GM12878 (cell line): ENCODE data around the gene C17orf58. TPM values are rescaled to one million over a fixed set of nuclear protein-coding genes. Genes with fewer than 3 reads are reported as not detected.
A peak's percentile ranks its signal among the peaks of the same experiment; 100 is the strongest.

ENCODE experiments used
- CHD1 ChIP-seq: IDR thresholded peaks from 2 replicates; pipeline ENCODE4 v1.6.1; 2012; ENCODE audit warnings: low read depth, low read length, improper control_type of control experiment
- CHD4 ChIP-seq: fragments of 200-600 bp; sonication (generic); IDR thresholded peaks from 2 replicates; pipeline ENCODE4 v1.6.1; 2016; ENCODE audit warnings: mild to moderate bottlenecking
- CREB1 ChIP-seq: IDR thresholded peaks from 2 replicates; pipeline ENCODE4 v1.6.1; 2012; ENCODE audit warnings: low read depth, mild to moderate bottlenecking, inconsistent platforms
- E2F8 ChIP-seq: fragments of 450-650 bp; IDR thresholded peaks from 2 replicates; pipeline ENCODE4 v1.6.1; 2018; ENCODE audit warnings: mild to moderate bottlenecking, low read depth, moderate library complexity; ENCODE audit not compliant: partially characterized antibody
- E4F1 ChIP-seq: fragments of 450-650 bp; IDR thresholded peaks from 2 replicates; pipeline ENCODE4 v1.6.1; 2018; ENCODE audit warnings: borderline replicate concordance, mild to moderate bottlenecking; ENCODE audit not compliant: partially characterized antibody
- HDGF ChIP-seq: fragments of 450-650 bp; IDR thresholded peaks from 2 replicates; pipeline ENCODE4 v1.6.1; 2016; ENCODE audit warnings: antibody characterized with exemption
- IKZF1 ChIP-seq: fragments of 450-650 bp; conservative IDR thresholded peaks from 2 replicates; pipeline ENCODE4 v1.6.1; 2017; ENCODE audit warnings: antibody characterized with exemption, mild to moderate bottlenecking
- KLF5 ChIP-seq: fragments of 450-650 bp; IDR thresholded peaks from 2 replicates; pipeline ENCODE4 v1.6.1; 2014; ENCODE audit warnings: mild to moderate bottlenecking; ENCODE audit not compliant: partially characterized antibody
- LARP7 ChIP-seq: fragments of 450-650 bp; IDR thresholded peaks from 2 replicates; pipeline ENCODE4 v1.6.1; 2017; ENCODE audit warnings: mild to moderate bottlenecking
- MEF2A ChIP-seq: IDR thresholded peaks from 2 replicates; pipeline ENCODE4 v1.6.1; 2011; ENCODE audit warnings: low read depth, mild to moderate bottlenecking, low read length, moderate library complexity; ENCODE audit not compliant: insufficient read depth
- MLLT1 ChIP-seq: fragments of 450-650 bp; IDR thresholded peaks from 2 replicates; pipeline ENCODE4 v1.6.1; 2016; ENCODE audit warnings: mild to moderate bottlenecking
- NBN ChIP-seq: fragments of 450-650 bp; IDR thresholded peaks from 2 replicates; pipeline ENCODE4 v1.6.1; 2016
- NFYB ChIP-seq: IDR thresholded peaks from 2 replicates; pipeline ENCODE4 v1.6.1; 2011; ENCODE audit warnings: low read depth, mild to moderate bottlenecking, low read length, improper control_type of control experiment, moderate library complexity; ENCODE audit not compliant: insufficient read depth
- PAX5 ChIP-seq: IDR thresholded peaks from 2 replicates; pipeline ENCODE4 v1.6.1; 2011; ENCODE audit warnings: low read depth, low read length, borderline replicate concordance
- POLR2AphosphoS5 ChIP-seq: IDR thresholded peaks from 2 replicates; pipeline ENCODE4 v1.6.1; 2011; ENCODE audit warnings: mild to moderate bottlenecking, low read length, inconsistent platforms
- TAF1 ChIP-seq: IDR thresholded peaks from 2 replicates; pipeline ENCODE4 v1.6.1; 2011; ENCODE audit warnings: mild to moderate bottlenecking, low read depth, low read length, borderline replicate concordance
- TBL1XR1 ChIP-seq: IDR thresholded peaks from 2 replicates; pipeline ENCODE4 v1.6.1; 2012; ENCODE audit warnings: low read depth, low read length, improper control_type of control experiment
- ZBED1 ChIP-seq: IDR thresholded peaks from 2 replicates; pipeline ENCODE4 v1.6.1; 2016; ENCODE audit warnings: borderline replicate concordance
- ZBTB33 ChIP-seq: fragments of 450-650 bp; IDR thresholded peaks from 2 replicates; pipeline ENCODE4 v1.6.1; 2017; ENCODE audit warnings: mild to moderate bottlenecking
- ZNF622 ChIP-seq: fragments of 450-650 bp; IDR thresholded peaks from 2 replicates; pipeline ENCODE4 v1.6.1; 2017; ENCODE audit warnings: mild to moderate bottlenecking, inconsistent platforms
- polyA plus RNA-seq, 11 experiments: library from polyadenylated mRNA; depleted of rRNA in 4 of 11; unstranded in 6 of 11; stranded (reverse) in 5 of 11; fragments of >200 nt; fragmentation: Nextera tagmentation in 4 of 11; fragmentation: Illumina TruSeq in 1 of 11; extraction: Ambion mirVana in 4 of 11; extraction: Trizol in 1 of 11; gene quantifications; 1 replicate in 1 of 11; 2 replicates in 10 of 11; pipeline versions ENCODE4 v1.2.1 to v1.2.3, GENCODE V29; 2011 to 2016; ENCODE audit warnings: inconsistent platforms in 2 of 11, missing spikeins in 2 of 11, low read depth in 1 of 11
- total RNA-seq, 4 experiments: library from RNA; depleted of rRNA in 3 of 4; stranded (reverse); fragments of >200 nt in 3 of 4; fragmentation: Illumina TruSeq in 1 of 4; extraction: Trizol in 1 of 4; gene quantifications; 2 replicates each; pipeline versions ENCODE4 v1.2.1 to v1.2.3, GENCODE V29; 2013 to 2021
- TF ChIP-seq, protein P1 (sequence below): IDR thresholded peaks from 2 replicates; pipeline ENCODE4 v1.6.1; 2011; ENCODE audit warnings: low read depth, low read length, improper control_type of control experiment, borderline replicate concordance

Gene C17orf58
- total and polyA plus RNA-seq, 10 of the 15 experiments (the other 5 are each of a cell fraction or from before 2014, with no cell fraction given) = 3.3 to 12.3 (median 6.2) TPM

GRCh38 chr17:68019675-68020408 is 23.6 kb upstream of the C17orf58 start (continued):
- TF ChIP-seq E4F1 (no peak), TBL1XR1 (peak; percentile 95; the same call in 1 of the 2 replicates), HDGF (no peak), ZBED1 (no peak), MLLT1 (peak; percentile 78), IKZF1 (peak; percentile 90), POLR2AphosphoS5 (peak; percentile 75; the same call in 1 of the 2 replicates), NFYB (no peak), ZBTB33 (no peak), TAF1 (peak; percentile 53; the same call in 1 of the 2 replicates), CHD1 (no peak), ZNF622 (no peak), E2F8 (no peak), MEF2A (0 out of 2 replicates have a peak, but pooled peaks have one; percentile 25), KLF5 (peak; percentile 95), CREB1 (peak; percentile 83; the same call in 1 of the 2 replicates), LARP7 (peak; percentile 92), NBN (peak; percentile 77; the same call in 1 of the 2 replicates), CHD4 (no peak), PAX5 (no peak)
- TF ChIP-seq, protein P1, sequence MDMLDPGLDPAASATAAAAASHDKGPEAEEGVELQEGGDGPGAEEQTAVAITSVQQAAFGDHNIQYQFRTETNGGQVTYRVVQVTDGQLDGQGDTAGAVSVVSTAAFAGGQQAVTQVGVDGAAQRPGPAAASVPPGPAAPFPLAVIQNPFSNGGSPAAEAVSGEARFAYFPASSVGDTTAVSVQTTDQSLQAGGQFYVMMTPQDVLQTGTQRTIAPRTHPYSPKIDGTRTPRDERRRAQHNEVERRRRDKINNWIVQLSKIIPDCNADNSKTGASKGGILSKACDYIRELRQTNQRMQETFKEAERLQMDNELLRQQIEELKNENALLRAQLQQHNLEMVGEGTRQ = no peak
